GM18907 (cell line): ENCODE results near the gene AMIGO1.

ENCODE experiments used
- ATAC-seq: cut with Tn5 transposase; IDR thresholded peaks from one replicate; pipeline ENCODE4 v1.9.1; 2021; ENCODE audit warnings: mild to moderate bottlenecking, moderate library complexity; ENCODE audit not compliant: unreplicated experiment

AMIGO1 gene

DNA sequence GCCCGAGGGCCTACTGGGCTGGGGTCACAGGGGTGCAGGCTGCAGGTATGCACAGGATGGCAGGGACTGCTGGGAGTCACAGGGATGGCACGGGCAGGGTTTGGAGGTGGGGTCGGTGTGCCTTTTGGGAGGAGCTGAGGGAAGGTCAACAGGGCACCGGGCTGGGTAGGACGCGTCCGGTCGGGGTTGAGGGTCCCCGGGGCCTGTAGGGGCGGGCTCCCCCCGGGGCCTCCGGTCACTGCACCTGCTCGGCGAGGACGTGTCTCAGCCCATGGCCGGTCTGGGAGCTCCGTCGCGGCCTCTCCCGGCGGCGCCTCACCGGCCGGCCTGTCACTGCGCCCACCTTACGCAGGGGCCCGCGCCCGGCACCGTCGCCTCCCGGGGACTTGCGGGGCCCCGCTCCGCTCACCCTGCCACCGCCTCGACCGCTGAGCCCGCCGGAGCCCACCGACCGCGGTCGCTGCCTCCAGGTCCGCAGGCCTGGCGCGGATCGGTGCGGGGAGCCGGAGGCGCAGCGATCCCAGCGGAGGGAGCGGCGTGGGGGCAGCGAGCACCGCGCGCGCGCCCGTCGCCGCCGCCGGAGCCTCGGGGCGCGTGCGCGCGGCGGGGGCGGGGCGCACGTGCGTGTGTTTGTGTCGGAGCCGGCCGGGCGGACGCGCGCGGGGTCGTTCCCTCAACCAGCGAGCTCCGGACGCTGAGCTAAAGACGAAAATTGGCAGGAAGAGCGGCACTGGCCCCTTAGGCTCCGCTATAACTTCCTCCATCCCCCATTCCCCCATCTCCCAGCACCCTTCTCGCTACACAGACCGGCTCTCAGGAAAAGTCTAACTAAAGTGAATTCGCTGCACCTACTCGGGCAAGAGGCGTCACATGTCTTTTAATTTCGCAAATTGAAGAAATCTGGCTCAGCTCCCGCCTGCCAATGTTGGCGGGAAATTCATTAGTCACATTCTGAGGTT lies at the start of gene AMIGO1:
Gene AMIGO1, minus strand, starts transcription at position 552 of the 959 bp plus-strand sequence. CDS start 815 bp downstream, outside the sequence.
- no peak for ATAC-seq

DNA sequence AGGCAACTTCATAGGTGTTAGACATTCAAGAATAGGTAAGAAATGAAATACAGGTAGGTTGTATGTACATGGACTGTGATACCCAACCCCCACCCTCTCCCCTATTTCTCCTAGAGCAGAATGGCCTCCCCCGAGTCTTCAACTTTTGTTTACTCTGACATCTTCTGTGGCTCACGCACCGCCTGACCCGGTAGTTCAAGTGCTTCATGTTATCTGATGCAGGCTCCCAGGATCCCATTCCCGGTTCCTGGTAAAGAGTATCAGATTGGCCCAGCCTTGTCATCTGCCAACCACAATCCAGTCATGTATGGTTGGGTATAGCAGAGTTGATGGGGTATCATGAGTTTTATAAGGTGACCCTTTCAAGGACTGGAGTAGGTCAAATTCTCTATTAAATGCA lies 48.0 kb upstream of the AMIGO1 start:
- no peak for ATAC-seq

DNA sequence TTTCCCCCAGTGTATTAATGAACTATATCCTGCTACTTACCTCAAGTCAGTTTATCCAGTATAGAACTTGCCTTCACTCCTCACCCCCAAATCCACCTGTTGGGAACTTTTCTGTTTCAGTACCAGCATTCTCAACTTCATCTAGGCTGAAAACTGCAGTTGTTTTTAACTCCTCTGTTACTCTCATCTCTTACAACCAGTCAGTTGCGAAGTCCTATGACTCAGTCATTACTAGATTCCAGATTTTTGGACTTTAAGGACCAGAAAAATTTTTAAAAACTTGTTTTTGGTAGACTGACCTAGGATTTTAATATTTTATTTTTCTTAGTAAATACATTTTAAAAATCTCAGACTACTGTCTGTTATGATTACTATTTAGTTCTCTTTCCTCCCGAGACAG lies 47.0 kb upstream of the AMIGO1 start:
- ATAC-seq, result no peak

DNA sequence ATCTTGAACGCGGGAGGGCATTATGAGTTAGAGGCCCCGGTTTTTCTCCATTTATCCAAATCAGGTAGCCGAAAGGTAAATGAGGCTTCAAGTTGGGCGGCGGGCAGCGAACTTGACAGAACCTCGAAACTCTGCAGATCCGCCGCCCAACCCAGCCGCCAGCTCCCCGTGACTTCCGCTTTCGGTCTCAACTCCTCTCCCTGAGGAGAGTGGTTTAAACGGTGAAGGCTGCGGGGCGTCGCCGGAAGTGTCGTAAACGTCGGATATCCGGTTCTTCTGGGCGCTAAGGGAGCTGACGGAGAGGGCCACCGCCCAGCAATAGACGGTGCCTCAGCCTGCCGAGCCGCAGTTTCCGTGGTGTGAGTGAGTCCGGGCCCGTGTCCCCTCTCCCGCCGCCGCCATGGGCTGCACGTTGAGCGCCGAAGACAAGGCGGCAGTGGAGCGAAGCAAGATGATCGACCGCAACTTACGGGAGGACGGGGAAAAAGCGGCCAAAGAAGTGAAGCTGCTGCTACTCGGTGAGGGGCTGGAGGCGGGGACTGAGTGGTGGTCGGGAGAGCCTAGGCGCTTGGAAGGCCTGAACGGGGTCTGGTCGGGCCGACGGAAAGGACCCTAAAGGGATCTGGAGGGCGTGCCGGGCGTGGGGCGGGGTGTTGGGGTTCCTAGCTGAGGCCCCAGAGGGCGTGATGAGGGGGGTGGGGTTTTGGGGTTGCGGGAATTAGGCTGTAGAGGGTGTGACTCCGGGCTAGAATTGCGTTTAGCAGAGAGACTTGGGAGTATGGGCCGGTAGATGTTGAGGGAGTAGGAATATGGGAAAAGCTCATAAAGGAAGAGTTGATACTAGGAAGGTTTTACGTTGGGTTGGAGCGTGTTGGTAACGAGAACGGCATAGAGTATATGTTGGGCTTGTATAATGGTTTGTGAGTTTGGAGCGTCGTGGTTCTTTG lies 39.1 kb upstream of the AMIGO1 start, which contains the start of gene GNAI3:
Gene GNAI3, plus strand, starts transcription at position 295 of the 947 bp plus-strand sequence. Its CDS starts 106 bp downstream, at position 401.
- peak; percentile 90 for ATAC-seq

GRCh38 chr1:109547463-109548320 lies 38.2 kb upstream of the AMIGO1 start:
- peak; percentile 10 for ATAC-seq

DNA sequence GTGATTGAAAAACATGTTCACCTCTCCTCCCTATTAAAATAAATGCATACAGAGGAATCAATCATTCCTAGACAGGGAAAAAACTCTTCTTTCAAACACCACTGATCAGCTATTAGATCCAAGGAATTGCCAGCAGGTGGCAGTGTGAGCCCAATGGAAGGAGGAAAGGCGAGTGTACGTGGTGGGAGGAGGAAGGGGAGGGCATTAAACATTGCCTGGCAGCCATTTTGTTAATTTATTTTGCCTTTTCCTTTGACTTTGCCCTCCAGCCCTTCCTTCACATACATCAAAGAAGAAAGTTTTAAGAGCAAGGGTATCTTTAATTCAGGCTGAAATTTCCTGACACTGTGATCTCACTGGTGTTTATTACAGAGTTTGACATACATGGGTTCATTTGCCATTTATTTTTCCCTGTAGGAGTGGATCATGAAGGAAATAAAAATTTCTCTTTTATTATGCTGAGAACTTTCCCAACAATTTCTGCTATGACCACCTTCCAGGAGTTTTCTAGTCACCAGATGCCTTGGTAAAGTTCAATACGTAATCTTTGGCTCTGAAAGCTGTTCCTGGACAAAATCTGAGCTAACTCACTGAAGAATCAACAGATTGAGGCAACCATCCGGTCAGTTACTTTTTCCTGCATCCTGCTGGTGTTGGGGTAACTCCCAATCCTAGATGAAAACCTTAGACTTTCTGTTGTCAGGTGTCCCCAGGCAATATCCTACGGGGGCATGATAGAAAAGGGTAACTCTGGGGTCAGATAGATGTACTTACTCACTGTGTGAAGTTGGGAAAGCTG lies 37.0 kb upstream of the AMIGO1 start:
- ATAC-seq, result peak; percentile 52

DNA sequence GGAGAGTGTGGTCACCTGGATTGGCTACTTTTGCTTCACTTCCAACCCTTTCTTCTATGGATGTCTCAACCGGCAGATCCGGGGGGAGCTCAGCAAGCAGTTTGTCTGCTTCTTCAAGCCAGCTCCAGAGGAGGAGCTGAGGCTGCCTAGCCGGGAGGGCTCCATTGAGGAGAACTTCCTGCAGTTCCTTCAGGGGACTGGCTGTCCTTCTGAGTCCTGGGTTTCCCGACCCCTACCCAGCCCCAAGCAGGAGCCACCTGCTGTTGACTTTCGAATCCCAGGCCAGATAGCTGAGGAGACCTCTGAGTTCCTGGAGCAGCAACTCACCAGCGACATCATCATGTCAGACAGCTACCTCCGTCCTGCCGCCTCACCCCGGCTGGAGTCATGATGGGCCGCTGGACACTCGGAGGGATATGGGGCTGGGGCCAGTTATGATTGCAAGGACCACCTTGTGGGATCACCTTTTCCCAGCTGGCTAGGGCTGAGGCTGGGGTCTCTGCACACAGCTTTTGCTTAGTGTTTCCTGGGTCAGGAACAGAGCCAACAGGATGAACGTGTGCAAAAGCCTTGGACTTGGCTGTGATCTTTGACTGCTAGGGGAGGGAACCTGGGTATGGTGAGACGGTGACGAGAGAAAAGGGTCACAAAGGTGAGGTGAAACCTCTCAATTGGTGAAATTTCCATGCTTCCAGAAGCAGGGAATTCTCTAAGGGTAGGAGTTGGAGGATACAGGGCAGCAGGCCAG lies 34.6 kb upstream of the AMIGO1 start:
- no peak for ATAC-seq

GRCh38 chr1:109543283-109543987 lies 33.9 kb upstream of the AMIGO1 start:
- ATAC-seq, result no peak

DNA sequence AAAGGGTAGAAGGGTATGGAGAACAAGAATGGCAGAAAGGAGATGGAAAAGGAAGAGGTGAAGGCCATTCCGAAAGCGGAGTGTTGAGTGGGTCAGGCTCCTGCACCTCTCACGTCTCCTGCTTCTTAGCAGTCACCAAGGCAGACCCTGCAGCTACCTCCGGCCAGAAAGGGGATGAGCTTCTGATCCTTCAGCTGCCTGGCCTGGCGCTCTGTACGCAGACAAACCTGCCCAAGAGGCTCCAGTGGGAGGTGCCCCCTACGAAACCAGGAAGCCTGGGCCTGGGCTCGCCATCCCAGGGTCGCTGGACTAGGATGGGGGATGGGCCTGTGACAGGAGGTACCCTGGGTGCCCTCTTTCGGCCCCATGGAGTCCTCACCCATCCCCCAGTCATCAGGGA lies 33.1 kb upstream of the AMIGO1 start:
- no peak for ATAC-seq

GRCh38 chr1:109541102-109541501 lies 31.6 kb upstream of the AMIGO1 start:
- no peak for ATAC-seq

GRCh38 chr1:109539676-109540075 lies 30.1 kb upstream of the AMIGO1 start, which contains the start of gene GPR61:
Gene GPR61 (plus strand): TSS chr1:109539872. CDS start chr1:109543023, 3,151 bp downstream.
- no peak for ATAC-seq

DNA sequence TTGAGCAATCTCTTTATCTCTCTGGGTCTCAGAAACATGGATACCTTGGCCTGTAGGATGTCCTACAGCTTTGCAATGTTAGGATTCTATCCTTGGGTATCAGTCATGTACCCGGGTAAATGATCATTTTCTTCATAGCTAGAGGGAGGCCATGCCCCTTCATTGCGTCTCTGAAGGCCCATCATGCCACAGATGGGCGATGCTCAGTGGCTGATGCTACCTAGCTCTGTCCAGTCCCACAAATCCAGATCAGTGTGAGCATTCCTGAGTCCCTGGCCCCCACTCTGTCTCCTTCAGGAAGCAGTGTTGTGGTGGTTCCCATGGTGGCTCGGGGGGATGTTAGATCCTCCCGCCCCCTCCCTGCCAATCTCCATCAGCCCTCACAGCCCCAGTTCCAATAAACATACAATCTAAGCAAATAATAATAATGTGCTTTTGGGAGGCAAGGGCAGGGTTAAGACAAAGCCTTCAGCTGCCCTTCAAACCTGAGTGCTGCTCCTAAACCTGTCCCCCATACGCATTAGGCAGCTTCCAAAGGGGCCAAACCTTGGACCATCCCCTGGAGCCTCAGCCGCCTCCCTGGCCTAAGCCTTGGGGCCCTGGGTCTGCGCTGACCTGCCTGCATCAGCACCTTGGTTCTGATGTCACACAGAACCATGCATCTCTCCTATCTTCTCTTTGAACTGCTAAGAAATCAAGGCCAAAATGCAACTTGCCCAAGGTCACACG lies 29.5 kb upstream of the AMIGO1 start:
- ATAC-seq, result no peak

DNA sequence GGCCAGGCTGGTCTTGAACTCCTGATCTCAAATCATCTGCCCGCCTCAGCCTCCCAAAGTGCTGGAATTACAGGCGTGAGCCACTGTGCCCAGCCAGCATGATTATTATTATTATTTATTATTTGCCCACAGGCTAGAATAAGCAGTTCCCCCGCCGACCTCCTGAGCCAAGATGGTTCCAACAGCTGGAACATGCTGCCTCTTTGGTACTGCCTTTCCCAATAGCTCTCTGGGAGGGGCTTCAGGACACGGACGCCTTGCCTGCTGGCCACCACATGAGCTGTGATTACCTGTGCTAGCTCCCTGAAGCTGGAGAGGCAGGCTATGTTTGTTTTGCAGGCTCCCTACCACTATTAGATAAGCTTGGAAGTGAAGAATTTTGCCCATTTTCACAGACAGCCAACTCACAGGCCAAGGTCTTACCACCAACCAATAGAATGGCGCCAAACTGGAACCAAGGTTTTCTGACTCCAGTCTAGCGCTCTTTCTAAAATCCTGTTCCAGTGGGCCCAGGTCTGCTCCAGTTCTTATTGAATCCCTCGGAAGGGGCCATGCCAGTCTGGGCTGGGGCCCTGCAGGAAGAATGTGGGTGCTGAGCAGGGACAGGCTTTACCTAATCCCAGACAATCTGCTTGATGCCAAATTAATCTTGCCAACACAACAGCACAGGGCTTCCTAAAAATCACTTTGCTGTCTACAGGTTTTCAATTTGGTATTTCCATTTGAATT lies 28.1 kb upstream of the AMIGO1 start:
- ATAC-seq, result no peak

- no peak for ATAC-seq
These were observed 26.5 kb upstream of the AMIGO1 start for GRCh38 chr1:109535971-109536491.

- no peak for ATAC-seq
These were observed 26.0 kb upstream of the AMIGO1 start for GRCh38 chr1:109535481-109535880.

- no peak for ATAC-seq
These were observed 24.9 kb upstream of the AMIGO1 start for GRCh38 chr1:109534307-109534858.
